Tibial nerve (tissue), 3 donors: ENCODE results near the gene TEP1.
"Not testable (repeated sequence)": the region's sequence is repeated elsewhere in the genome, so short reads cannot be mapped to it uniquely, and the experiment has no call there.

Experiments used
- POLR2A ChIP-seq, 2 donors: fragments of 450-650 bp; IDR thresholded peaks; one replicate each; pipeline ENCODE4 v1.6.1; 2017; ENCODE audit warnings: antibody characterized with exemption in 2 of 2, mild to moderate bottlenecking in 2 of 2, moderate library complexity in 2 of 2
- TF ChIP-seq, protein P1 (sequence below), 5 experiments: fragments of 200-600 bp in 3 of 5; fragments of 450-650 bp in 2 of 5; sonication (generic) in 3 of 5; IDR thresholded peaks; one replicate each; pipeline ENCODE4 v1.5.1; 2016 to 2019; ENCODE audit warnings: antibody characterized with exemption in 5 of 5, mild to moderate bottlenecking in 3 of 5, moderate library complexity in 2 of 5

DNA sequence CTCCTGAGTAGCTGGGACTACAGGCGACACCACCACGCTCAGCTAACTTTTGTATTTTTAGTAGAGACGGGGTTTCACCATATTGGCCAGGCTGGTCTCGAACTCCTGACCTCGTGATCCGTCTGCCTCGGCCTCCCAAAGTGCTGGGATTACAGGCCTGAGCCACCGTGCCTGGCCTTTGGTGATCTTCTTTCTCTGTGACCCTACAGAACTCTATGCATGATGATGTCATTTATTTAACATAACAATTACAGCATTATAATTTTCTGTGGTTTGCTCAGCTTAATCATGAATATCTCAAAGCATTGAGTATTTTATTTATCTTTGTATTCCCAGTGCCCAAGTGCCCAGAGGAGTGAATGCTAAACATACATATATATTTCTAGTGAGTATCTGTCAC is 39.5 kb upstream of the TEP1 start:
- TF ChIP-seq, protein P1, sequence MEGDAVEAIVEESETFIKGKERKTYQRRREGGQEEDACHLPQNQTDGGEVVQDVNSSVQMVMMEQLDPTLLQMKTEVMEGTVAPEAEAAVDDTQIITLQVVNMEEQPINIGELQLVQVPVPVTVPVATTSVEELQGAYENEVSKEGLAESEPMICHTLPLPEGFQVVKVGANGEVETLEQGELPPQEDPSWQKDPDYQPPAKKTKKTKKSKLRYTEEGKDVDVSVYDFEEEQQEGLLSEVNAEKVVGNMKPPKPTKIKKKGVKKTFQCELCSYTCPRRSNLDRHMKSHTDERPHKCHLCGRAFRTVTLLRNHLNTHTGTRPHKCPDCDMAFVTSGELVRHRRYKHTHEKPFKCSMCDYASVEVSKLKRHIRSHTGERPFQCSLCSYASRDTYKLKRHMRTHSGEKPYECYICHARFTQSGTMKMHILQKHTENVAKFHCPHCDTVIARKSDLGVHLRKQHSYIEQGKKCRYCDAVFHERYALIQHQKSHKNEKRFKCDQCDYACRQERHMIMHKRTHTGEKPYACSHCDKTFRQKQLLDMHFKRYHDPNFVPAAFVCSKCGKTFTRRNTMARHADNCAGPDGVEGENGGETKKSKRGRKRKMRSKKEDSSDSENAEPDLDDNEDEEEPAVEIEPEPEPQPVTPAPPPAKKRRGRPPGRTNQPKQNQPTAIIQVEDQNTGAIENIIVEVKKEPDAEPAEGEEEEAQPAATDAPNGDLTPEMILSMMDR (IDR thresholded peaks at IDR 0.05): not testable (repeated sequence)
- TF ChIP-seq POLR2A (IDR thresholded peaks at IDR 0.05): not testable (repeated sequence)
